GM04503 (cell line): Measurements from ENCODE around the gene MAD1L1.
"Not testable (repeated sequence)": the region's sequence is repeated elsewhere in the genome, so short reads cannot be mapped to it uniquely, and the experiment has no call there.

Source experiments
- DNase-seq: peaks from one replicate; pipeline ENCODE4 v3.0.0-alpha.2; 2012; ENCODE audit warnings: low read depth

MAD1L1 gene

GRCh38 chr7:1875392-1876199, 357.1 kb downstream of the MAD1L1 start:
- DNase-seq: not testable (repeated sequence)

- DNase-seq: not testable (repeated sequence)
Observed at GRCh38 chr7:1874590-1875391, 358.0 kb downstream of the MAD1L1 start.

GRCh38 chr7:1873857-1874589, 358.7 kb downstream of the MAD1L1 start:
- no peak for DNase-seq

DNA sequence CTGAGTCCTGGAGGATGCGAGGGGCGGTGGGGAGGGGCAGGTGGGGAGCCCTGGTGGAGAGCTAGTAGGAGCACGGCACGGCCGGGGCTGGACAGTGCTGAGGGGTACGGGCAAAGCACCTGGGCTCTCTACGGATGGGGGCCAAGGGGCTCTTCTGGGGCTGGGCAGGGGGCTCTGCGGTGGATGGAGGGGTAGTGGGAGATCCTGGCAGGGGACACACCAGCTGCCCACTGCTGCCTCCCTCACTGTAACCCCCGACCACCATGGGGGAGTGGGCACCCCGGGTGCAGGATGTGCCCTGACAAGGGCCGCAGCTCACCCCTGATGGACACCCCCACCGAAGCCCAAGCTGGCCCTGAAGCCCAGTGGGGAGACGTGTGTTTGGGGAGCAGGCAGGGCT, 359.3 kb downstream of the MAD1L1 start:
- no peak for DNase-seq

DNA sequence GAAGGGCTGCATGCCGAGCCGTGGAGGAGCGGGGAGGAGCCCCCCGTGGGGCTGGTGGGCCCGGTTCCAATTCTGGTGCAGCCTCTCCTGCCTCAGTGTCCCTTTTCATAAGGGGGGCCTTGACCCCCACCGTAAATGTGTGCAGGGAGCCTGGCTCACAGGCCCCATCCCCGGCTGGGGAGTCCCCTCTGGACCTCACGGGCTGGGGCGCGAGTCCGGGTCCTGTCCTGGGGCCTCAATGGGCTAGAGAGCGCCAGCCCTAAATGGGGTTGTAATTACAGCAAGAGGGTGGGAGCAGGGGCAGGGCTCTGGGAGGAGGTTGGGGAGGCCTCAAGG, 359.7 kb downstream of the MAD1L1 start:
- DNase-seq: no peak

DNA sequence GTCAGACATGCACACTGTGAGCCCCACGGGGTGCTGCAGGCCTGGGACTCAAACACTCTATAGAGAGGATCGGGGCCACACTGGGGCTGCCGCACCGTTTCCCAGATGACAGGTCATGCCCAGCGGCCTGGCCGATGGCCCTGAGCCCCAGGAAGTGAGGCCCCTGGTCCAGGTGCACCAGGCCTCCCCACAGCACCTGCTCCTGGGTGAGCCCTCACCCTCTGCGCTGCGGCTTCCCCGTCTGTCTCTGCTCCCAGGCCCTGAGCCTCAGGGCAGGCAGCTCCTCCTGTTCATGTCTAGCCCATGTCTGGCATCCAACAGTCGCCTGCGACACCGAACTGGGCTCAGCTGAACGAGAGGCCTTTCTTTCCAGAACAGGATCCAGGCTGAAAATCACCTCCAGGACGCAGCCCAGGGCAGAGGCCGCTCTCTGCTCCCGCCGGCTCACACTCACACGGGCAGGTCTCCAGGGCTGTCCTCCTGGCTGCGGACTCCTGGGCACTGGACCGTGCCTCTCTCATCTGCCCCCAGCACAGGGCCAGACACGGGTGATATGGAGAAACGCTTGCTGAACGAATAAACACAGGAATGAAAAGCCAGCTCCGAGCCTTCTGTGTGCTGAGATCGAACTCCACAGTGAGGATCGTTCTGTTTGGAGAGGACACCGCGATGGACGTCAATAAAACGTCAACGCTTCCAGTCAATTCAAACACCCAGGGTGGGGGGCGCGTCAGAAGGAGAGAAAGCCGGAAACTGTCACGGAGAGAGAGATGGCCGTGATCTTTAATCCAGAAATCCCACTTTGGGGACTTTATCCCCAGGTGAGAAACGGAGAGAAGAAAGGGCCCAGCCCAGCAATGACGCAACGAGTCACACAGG, 360.3 kb downstream of the MAD1L1 start:
- no peak for DNase-seq

- DNase-seq: no peak
Observed at GRCh38 chr7:1869452-1870130, 363.2 kb downstream of the MAD1L1 start.

DNA sequence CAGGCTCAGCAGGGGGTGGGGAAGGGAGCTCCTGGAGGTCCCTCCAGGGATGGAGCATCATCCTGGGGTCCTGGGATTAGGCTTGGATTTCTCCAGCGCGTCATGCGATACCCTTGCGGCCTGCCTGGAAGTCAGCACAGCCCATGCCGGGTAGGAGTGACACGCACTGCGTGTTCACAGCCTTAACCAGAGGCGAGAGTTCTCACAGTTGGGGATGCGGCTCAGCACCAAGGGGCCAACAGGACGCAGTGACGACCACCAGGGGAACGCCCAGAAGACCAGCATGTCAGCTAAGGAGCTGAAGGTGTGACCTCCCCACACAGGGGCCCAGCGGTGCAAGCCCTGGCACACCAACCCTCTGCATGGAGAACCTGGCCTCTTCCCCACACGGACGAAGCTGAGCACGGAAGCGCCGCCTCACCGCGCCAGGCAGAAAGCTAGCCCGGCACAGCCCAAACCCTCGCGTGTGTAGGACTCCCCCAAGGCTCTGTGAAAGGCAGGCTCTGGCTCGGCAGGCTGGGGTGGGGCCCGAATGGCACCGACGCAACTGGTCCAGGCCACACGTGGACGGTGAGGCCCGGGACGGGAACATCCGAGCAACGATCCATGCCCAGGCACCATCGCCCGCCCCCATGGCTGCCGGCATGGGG, 364.1 kb downstream of the MAD1L1 start:
- no peak for DNase-seq

GRCh38 chr7:1867370-1868260, 365.1 kb downstream of the MAD1L1 start:
- DNase-seq: no peak

GRCh38 chr7:1866601-1867000, 366.1 kb downstream of the MAD1L1 start:
- no peak for DNase-seq

DNA sequence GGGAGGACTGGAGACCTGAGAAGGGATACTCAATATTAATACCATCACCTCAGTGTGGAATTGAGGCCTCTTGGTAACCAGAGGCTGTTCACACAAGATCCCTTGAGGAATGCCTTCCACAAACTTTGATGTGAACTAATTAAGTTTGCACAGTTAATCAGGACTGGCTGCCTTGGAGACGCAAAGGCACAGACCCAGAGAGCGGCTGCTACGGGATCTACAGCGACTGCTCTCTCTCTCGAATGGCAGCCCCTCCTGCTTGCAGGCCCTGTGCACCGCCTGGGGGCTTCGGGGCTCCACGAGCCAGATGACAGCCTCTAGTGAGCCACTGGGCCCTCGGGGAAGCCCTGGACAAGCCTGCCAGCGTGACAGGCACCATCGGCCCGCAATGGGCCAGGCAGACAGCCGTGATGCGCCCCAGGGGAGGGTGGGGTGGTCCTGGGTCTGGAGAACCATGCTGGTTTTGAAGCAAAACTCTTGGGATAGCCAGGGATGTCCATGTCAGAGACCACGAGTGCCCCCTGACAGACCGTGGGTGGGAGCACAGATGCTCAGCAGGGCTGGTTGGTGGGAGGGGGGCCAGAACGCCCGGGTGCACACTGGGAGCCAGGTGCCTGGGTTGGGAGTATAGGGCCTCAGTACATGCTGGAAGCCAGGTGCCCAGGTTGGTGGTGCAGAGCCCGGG, 367.0 kb downstream of the MAD1L1 start:
- DNase-seq: no peak

DNA sequence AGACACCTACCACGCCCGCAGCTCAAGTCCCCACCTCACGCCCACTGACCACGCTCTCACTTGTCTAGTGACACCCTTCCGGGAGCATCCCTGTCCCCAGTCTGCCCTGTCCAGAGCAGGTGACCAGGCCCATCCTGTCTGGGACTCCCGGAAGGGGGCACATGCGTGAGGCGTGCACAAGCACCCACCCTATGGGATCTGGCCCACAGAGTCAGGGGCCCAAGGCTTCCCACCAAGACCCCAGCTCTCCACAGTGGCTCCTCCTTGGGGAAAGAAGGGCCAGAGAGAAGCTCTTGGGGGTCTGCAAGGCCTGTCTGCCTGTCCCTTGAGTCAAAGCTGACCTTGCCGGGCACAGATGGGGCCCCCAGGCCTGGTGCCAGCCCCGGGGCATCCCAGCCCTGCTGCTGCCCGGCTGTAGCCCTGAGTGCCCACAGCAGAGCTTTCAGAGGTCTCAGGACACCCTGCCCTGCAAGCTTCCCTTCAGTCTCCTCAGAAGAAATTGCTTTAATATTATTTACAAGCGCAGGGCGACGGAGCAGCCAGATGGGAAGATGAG, 367.7 kb downstream of the MAD1L1 start:
- no peak for DNase-seq

DNA sequence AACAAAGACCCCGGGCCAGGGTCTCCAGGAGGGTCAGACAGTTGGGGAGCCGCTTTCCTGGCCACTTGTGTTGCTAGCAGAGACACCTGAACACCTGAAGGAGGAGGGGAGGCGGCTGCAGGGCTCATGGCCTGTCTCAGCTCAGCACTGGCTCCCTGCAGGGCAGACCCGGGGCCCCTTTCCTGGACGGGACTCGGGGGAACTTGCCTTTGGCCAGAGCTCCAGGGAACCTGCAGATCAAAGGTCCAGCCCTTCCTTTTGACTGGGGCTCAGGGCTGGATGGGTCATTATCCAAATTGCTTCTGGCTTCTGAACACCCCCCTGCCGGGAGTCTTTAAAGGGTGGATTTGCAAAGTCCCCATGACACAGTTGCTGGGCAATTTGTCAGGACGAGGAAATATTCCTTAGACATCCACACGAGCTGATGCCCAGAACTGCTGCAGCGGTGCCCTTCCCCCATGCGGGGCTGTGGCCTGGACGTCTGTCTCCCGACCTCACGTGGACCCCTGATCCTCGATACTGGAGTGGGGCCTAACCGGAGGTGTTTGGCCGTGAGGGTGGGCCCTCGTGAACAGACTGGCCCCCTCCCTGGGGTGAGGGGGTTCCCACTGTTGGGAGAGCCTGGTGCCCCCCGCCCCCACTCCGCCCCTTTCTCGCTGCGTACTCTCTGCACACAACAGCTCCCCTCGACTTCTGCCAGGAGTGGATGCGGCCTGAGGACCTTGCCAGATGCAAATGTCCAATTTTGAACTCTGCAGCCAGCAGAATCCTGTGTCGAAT, 368.4 kb downstream of the MAD1L1 start:
- no peak for DNase-seq

GRCh38 chr7:1863091-1863900, 369.4 kb downstream of the MAD1L1 start:
- no peak for DNase-seq

DNA sequence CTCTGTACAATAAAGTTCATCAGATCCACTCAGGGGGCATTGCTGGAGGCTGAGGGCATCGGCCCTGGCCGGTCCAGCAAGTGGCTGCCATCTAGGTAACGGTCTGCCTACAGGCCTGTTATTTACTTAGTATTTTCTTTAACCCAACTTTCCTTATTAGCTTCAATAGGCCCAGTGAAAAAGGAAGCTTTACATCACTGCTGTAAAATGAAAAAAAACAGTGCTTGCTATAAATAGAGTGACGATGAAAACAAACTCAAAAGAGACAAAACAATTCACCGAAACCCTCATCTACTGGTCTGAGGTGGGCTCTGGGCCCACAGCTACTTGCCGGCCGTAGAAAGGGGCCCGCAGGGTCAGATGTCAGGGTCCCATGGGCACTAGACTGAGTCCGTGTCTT, 370.2 kb downstream of the MAD1L1 start:
- DNase-seq: no peak

- no peak for DNase-seq
Observed at GRCh38 chr7:1861799-1862458, 370.8 kb downstream of the MAD1L1 start.
